GM12865 (cell line): ENCODE data around the gene DLG2.

ENCODE experiments used
- DNase-seq: peaks from one replicate; pipeline ENCODE4 v3.0.0; 2010; ENCODE audit warnings: low read depth
- H3K4me3 ChIP-seq: 2 replicates; pipeline ENCODE4 v1.5.1; 2011; ENCODE audit warnings: mild to moderate bottlenecking, low read depth, low read length, control low read depth
- TF ChIP-seq, protein P1 (sequence below): IDR thresholded peaks from 2 replicates; pipeline ENCODE4 v1.5.1; 2011; ENCODE audit warnings: low read length, control low read depth, low read depth, inconsistent platforms; ENCODE audit not compliant: insufficient read depth; ENCODE audit errors: missing control alignments

DLG2 gene

GRCh38 chr11:85444479-85444878 lies 182.7 kb downstream of the DLG2 start:
- no peak overlapping the region for H3K4me3 ChIP-seq
- DNase-seq = no peak
- TF ChIP-seq, protein P1, sequence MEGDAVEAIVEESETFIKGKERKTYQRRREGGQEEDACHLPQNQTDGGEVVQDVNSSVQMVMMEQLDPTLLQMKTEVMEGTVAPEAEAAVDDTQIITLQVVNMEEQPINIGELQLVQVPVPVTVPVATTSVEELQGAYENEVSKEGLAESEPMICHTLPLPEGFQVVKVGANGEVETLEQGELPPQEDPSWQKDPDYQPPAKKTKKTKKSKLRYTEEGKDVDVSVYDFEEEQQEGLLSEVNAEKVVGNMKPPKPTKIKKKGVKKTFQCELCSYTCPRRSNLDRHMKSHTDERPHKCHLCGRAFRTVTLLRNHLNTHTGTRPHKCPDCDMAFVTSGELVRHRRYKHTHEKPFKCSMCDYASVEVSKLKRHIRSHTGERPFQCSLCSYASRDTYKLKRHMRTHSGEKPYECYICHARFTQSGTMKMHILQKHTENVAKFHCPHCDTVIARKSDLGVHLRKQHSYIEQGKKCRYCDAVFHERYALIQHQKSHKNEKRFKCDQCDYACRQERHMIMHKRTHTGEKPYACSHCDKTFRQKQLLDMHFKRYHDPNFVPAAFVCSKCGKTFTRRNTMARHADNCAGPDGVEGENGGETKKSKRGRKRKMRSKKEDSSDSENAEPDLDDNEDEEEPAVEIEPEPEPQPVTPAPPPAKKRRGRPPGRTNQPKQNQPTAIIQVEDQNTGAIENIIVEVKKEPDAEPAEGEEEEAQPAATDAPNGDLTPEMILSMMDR = no peak

- TF ChIP-seq, protein P1 = no peak
- no peak overlapping the region for H3K4me3 ChIP-seq
- DNase-seq = no peak
Measured at GRCh38 chr11:85440273-85440672, 186.9 kb downstream of the DLG2 start.

GRCh38 chr11:85438328-85438727 lies 188.8 kb downstream of the DLG2 start:
- no peak overlapping the region for H3K4me3 ChIP-seq
- TF ChIP-seq, protein P1 = no peak
- DNase-seq = no peak

DNA sequence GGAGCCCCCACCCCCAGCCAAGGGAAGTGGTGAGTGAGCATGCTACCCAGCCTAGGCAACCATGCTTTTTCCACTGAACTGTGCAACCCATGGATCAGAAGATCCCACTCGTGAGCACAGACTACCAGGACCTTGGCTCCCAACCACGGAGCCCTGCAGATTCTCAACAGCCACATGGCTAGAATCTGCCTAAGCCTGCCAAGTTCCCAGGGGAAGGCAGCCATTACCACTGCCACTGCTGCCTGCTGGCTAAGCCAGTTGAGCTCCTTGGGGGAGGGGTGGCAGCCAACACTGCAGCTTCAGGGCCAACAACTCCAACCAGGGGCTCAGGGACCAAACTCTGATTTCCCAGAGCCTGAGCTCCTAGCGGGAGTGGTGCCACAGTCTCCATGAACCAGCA lies 195.8 kb downstream of the DLG2 start:
- no peak for DNase-seq
- TF ChIP-seq, protein P1 = no peak
- no peak overlapping the region for H3K4me3 ChIP-seq

GRCh38 chr11:85423794-85424193 lies 203.3 kb downstream of the DLG2 start:
- TF ChIP-seq, protein P1 = no peak
- H3K4me3 ChIP-seq = no peak overlapping the region
- no peak for DNase-seq

DNA sequence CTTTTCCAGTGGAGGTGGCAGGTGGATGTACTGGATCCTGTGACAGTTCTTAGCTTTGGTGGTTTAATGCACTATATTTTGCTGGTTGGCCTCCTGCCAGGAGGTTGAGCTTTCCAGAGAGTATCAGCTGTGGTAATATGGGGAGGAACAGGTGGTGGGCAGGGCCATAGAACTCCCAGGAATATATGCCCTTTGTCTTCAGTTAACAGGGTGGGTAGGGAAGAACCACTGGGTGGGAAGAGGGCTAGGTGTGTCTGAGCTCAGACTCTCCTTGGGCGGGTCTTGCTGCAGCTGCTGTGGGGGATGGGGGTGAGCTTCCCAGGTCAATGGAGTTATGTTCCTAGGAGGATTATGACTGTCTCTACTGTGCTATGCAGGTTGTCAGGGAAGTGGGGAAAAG lies 203.8 kb downstream of the DLG2 start:
- no peak for DNase-seq
- no peak overlapping the region for H3K4me3 ChIP-seq
- TF ChIP-seq, protein P1 = no peak

GRCh38 chr11:85414175-85414574 lies 213.0 kb downstream of the DLG2 start:
- TF ChIP-seq, protein P1 = no peak
- no peak for DNase-seq

More at GRCh38 chr11:85414175-85414574, 213.0 kb downstream of the DLG2 start:
- H3K4me3 ChIP-seq = no peak overlapping the region
